Measurements from ENCODE around the gene CDYL2. TPM values are rescaled to one million over a fixed set of nuclear protein-coding genes. Genes with fewer than 3 reads are reported as not detected.

The CDYL2 gene
- total RNA-seq, 1 donor from 2014 or later = 3.4 TPM

DNA sequence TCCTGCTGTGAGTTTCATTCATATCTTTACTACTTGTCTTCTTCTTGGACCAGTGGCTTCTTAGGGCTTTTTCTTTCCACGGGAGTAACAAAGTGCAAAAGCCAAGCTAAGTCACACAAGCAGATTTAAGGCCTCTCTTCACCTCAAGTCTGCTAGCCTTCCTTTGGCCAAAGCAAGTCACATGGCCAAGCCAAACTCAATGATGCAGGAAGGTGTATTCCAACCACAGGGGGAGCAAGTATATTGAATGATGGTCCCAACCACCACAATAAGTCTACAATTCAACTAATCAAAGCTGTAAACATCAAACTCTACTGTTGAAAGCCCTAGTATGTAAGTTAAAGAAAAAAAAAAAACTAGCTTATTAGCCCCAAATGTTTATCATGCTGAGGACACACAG, 44.5 kb upstream of the CDYL2 start:
- H3K27ac Mint-ChIP-seq = no peak overlapping the region
- intact Hi-C loops (cut with micrococcal nuclease) = no loop called here
- ATAC-seq (ENCODE audit: low read depth) = no peak
- peaks cover 3% of the 10 kb centered on the region for H3K4me1 Mint-ChIP-seq
- H3K27me3 Mint-ChIP-seq = peaks cover 2% of the 10 kb centered on the region
- DNase-seq = no peak
- H3K36me3 Mint-ChIP-seq (ENCODE audit: low read depth) = no peaks in the 10 kb centered on the region
- TF ChIP-seq, protein P1, sequence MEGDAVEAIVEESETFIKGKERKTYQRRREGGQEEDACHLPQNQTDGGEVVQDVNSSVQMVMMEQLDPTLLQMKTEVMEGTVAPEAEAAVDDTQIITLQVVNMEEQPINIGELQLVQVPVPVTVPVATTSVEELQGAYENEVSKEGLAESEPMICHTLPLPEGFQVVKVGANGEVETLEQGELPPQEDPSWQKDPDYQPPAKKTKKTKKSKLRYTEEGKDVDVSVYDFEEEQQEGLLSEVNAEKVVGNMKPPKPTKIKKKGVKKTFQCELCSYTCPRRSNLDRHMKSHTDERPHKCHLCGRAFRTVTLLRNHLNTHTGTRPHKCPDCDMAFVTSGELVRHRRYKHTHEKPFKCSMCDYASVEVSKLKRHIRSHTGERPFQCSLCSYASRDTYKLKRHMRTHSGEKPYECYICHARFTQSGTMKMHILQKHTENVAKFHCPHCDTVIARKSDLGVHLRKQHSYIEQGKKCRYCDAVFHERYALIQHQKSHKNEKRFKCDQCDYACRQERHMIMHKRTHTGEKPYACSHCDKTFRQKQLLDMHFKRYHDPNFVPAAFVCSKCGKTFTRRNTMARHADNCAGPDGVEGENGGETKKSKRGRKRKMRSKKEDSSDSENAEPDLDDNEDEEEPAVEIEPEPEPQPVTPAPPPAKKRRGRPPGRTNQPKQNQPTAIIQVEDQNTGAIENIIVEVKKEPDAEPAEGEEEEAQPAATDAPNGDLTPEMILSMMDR (IDR thresholded peaks at IDR 0.05) = no peak
- H3K9me3 Mint-ChIP-seq = peaks cover 10% of the 10 kb centered on the region
- H3K4me3 Mint-ChIP-seq = no peak overlapping the region
- ChIA-PET POLR2A (no interaction called here), CTCF (no interaction called here)

- ChIA-PET CTCF (no interaction called here), POLR2A (no interaction called here)
- H3K27ac Mint-ChIP-seq = no peak overlapping the region
- ATAC-seq (ENCODE audit: low read depth) (no peak), DNase-seq (no peak)
- peaks cover 23% of the 10 kb centered on the region for H3K9me3 Mint-ChIP-seq
- TF ChIP-seq, protein P1 (IDR thresholded peaks at IDR 0.05) = no peak
- no peak overlapping the region for H3K4me3 Mint-ChIP-seq
- peaks cover 3% of the 10 kb centered on the region for H3K4me1 Mint-ChIP-seq
- intact Hi-C loops (cut with micrococcal nuclease) = no loop called here
- H3K36me3 Mint-ChIP-seq (ENCODE audit: low read depth) = peaks cover 4% of the 10 kb centered on the region
- peaks cover 2% of the 10 kb centered on the region for H3K27me3 Mint-ChIP-seq
Observed at GRCh38 chr16:80846680-80847079, 42.3 kb upstream of the CDYL2 start.

- peaks cover 6% of the 10 kb centered on the region for H3K27me3 Mint-ChIP-seq
- no peak for ATAC-seq (ENCODE audit: low read depth)
- H3K27ac Mint-ChIP-seq = no peak overlapping the region
- TF ChIP-seq, protein P1 (IDR thresholded peaks at IDR 0.05) = no peak
- peaks cover 3% of the 10 kb centered on the region for H3K4me1 Mint-ChIP-seq
- intact Hi-C loops (cut with micrococcal nuclease) = no loop called here
- no peak overlapping the region for H3K4me3 Mint-ChIP-seq
- peaks cover 27% of the 10 kb centered on the region for H3K9me3 Mint-ChIP-seq
- CTCF ChIA-PET = no interaction called here
- DNase-seq = no peak
- POLR2A ChIA-PET = no interaction called here
- H3K36me3 Mint-ChIP-seq (ENCODE audit: low read depth) = peaks cover 4% of the 10 kb centered on the region
Observed at GRCh38 chr16:80846275-80846674, 41.9 kb upstream of the CDYL2 start.

DNA sequence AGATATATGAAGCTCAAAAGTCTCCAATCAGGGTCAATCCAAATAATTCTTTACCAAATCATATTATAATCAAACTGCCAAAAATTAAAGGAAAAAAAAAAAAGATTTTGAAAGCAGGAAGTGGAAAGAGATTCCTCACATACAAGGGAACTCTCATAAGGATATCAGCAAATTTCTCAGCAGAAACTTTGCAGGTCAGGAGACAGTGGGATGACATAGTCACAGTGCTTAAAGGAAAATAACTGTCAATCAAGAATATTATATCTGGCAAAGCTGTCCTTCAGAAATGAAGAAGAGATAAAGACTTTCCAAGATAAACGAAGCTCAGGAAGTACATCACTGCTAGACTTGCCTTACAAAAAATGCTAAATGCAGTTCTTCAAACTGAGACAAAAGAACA, 40.0 kb upstream of the CDYL2 start:
- POLR2A ChIA-PET = no interaction called here
- intact Hi-C loops (cut with micrococcal nuclease) = no loop called here
- H3K36me3 Mint-ChIP-seq (ENCODE audit: low read depth) = peaks cover 6% of the 10 kb centered on the region
- no peak for ATAC-seq (ENCODE audit: low read depth)
- peaks cover 31% of the 10 kb centered on the region for H3K9me3 Mint-ChIP-seq
- DNase-seq = no peak
- no peak overlapping the region for H3K4me3 Mint-ChIP-seq
- TF ChIP-seq, protein P1 (IDR thresholded peaks at IDR 0.05) = no peak
- H3K4me1 Mint-ChIP-seq = peaks cover 3% of the 10 kb centered on the region
- CTCF ChIA-PET = no interaction called here
- no peak overlapping the region for H3K27ac Mint-ChIP-seq
- H3K27me3 Mint-ChIP-seq = peaks cover 9% of the 10 kb centered on the region

GRCh38 chr16:80841231-80841630, 36.8 kb upstream of the CDYL2 start:
- H3K27me3 Mint-ChIP-seq = peaks cover 9% of the 10 kb centered on the region
- no peak overlapping the region for H3K4me3 Mint-ChIP-seq
- TF ChIP-seq, protein P1 (IDR thresholded peaks at IDR 0.05) = no peak
- intact Hi-C loops (cut with micrococcal nuclease) = no loop called here
- H3K9me3 Mint-ChIP-seq = peaks cover 31% of the 10 kb centered on the region
- H3K36me3 Mint-ChIP-seq (ENCODE audit: low read depth) = peaks cover 6% of the 10 kb centered on the region
- ATAC-seq (ENCODE audit: low read depth) (no peak), DNase-seq (no peak)
- H3K27ac Mint-ChIP-seq = no peak overlapping the region
- no peaks in the 10 kb centered on the region for H3K4me1 Mint-ChIP-seq
- ChIA-PET CTCF (no interaction called here), POLR2A (no interaction called here)
